GM19328 (cell line): ENCODE data around the gene SCAND1.
A peak's percentile ranks its signal among the peaks of the same experiment; 100 is the strongest.
"Not testable (repeated sequence)": the region's sequence is repeated elsewhere in the genome, so short reads cannot be mapped to it uniquely, and the experiment has no call there.

Source experiments
- ATAC-seq: cut with Tn5 transposase; IDR thresholded peaks from one replicate; pipeline ENCODE4 v1.9.1; 2021; ENCODE audit warnings: mild to moderate bottlenecking, moderate library complexity; ENCODE audit not compliant: unreplicated experiment

Gene SCAND1

DNA sequence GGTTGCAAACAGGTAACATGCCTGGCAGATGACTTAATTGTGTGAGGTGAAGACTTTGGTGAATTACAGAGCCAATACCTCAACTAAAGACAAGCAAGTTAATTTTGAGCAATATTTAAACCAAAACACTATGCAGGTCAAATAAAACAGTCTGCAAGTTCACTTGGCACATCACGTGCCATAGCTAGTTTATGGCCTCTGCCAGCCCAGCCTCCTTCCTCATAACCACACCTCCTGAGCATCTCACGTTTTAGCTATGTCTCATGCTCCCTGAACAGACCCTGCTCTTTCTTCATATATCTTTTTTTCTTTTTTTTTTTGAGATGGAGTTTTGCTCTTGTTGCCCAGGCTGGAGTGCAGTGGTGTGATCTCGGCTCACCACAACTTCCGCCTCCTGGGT is 9.6 kb upstream of the SCAND1 start:
- ATAC-seq: no peak

DNA sequence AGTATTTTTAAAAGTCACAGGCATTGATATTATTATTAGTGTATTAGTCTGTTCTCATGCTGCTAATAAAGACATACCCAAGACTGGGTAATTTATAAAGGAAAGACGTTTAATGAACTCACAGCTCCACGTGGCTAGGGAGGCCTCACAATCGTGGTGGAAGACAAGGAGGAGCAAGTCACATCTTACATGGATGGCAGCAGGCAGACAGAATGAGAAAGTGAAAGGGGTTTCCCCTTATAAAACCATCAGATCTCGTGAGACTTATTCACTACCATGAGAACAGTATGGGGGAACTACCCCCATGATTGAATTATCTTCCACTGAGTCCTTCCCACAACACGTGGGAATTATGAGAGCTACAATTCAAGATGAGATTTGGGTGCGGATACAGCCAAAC is 5.0 kb upstream of the SCAND1 start:
- not testable (repeated sequence) for ATAC-seq

DNA sequence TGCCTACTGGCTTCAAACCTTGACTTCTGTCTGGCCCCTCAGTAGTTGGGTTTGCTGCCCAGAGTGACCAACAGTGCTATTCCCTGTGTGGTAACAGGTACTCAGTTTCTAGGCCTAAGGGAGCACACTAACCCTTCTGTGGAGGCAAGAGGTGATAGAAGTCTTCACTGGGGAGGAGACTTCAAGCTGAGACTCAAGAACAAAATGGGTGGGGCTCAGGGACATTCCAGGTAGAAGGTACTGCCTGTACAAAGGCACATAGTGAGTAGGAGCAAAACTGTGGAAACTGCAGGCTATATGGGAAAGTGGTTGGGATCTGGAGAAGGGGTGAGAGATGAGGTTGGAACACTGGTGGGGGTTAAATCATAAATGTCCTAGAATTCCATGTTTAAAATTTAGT is 2.3 kb upstream of the SCAND1 start:
- ATAC-seq: no peak

DNA sequence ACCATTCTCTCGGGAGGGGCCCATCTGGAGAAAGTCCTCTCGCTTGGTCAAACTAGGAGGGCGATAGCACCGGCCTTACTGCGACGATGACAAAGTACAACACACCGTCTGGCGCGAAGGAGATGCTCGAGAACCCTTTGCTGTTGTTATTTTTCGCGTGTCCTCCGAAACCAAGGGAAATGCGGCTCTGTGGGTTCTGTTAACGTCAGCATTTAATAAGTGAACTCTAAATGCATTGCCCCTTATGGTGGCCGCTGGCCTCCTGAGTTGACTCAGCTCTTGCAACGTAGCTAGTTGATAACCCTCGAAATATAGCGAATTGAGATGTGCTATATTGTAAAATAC is 577 bp upstream of the SCAND1 start:
- ATAC-seq: no peak

DNA sequence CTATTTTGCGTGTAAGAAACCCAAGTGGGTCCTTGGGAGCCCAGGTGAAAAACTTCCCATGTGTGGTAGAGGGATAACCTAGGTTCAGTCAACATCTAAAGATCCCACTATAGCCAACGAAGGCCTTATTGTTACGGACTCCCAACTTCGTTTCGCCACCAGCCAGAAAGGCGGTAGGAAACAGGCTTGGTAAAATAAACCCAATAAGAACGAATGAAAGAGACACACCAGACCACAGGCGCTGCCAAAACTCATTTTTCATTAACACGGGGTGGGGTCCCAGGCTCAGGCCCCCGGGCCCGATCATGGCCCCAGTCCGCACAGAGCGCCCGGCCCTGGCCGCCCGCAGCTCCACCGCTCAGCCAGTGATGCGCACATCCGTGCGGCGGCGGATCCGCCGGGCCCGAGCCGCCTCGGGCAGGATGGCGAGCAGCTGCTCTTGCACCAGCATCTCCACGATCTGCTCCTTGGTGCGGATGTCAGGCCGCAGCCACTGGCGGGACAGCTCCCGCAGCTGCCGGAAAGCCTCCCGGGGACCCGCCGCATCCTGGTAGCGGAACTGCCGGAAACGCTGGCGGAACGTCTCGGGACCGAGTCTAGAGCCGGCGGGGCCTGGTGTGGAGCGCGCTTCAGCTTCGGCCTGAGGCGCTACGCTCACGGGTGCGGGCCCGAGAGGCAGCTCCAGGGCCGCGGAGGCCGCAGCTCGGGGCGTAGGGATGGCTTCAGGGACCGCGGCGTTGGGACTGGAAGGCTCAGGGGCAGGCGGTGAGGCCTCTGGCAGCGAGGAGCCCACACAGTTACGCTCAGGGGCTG is 709 bp downstream of the SCAND1 start:
- peak; percentile 17 for ATAC-seq

DNA sequence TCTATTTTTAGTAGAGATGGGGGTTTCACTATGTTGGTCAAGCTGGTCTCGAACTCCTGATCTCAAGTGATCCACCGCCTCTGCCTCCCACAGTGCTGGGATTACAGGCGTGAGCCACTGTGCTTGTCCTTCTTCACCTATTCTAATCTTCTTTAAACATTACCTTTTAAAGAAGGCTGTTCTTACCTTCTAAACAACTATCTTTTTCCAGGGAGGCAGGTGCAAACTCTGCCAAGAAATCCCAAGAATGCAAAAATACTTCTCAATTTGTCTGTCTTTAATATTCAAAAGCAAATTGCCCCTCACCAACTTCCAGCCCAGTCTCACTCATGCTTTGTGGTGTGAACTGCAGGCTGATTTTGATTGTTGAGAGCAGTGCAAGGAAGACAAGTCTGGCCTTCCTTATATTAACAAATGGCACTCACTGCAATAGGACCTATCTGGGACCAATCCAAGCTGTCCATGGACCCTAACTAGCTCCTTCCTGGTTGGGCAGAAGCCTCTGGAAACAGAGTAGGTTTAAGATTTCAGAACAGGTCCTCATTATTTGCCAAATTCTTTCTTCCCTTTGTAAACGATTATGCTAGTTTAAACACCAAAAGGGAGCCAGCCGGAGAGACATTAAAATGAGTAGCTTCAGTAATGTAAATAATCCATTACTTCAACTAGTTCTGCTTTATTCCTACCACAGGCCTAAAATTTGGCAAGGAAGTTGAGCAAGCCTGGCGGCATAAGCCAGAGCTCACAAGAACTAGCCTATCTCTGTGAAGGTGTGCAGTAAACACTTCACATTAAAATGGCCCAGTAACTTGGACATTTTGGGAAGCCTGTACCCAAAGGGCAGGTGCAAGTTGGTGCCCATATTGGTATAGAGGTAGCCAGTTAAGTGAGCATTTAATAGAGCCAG is 1.6 kb downstream of the SCAND1 start:
- no peak for ATAC-seq

DNA sequence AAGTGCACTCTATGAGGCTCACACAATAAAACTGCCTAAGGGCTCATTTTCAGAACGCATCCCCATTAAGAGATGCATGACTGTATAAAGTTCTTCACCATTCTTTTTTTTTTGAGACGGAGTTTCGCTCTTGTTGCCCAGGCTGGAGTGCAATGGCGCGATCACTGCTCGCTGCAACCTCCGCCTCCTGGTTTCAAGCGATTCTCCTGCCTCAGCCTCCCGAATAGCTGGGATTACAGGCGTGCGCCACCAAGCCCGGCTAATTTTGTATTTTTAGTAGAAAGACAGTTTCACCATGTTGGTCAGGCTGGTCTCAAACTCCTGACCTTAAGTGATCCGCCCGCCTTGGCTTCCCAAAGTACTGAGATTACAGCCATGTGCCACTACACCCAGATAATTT is 2.2 kb downstream of the SCAND1 start:
- not testable (repeated sequence) for ATAC-seq

DNA sequence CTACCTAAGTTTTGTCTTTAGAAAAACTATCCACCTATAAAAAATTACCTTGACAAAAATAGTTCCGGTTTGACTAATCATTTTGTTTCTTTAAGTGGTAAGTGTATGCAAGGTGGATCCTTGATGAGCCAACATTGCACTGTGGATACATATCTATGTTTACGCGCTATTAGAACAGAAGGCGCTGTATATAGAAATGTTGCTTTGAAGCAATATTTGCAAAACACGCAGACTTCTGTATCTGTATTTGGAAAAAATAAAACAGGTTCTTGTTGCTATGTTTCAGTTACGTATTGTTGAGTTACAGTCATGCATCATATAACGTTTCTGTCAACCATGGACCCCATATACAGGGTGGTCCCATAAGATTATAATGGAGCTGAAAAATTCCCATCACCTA is 4.2 kb downstream of the SCAND1 start:
- ATAC-seq: no peak

DNA sequence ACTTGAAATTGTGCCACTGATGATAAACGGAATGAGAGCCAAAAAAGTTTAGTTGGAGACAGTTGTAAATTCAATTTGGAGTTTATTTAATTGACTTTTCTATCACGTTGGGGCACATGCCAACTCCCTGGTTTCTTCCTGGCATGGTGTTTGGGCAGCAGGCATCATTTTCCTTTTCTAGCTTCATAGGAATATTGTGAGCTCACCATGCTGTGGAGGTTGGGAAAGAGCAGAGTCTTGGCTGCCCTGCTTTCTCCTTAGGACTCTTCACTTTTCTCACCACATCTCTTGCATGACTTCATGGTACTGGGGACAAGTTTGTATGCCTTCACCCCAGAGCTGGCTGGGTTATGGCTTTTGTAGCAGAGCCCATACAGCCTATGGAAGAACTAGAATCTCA is 6.4 kb downstream of the SCAND1 start:
- ATAC-seq: no peak

DNA sequence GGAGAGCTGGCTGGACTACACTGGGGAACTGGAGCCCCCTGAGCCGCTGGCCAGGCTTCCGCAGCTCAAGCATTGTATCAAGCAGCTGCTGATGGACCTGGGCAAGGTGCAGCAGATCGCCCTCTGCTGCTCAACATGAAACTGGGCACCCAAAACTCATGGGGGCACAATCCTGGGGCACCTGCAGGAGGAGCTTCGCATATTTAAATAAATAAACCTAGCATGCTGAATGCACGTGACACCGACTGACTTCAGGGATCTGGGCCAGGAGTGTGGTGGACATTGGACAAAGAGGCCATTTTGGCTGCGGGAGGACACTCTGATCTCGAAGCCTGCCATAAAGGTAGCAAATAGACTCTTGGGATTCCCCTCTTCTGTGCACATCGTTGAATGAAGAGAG is 6.8 kb downstream of the SCAND1 start:
- no peak for ATAC-seq

DNA sequence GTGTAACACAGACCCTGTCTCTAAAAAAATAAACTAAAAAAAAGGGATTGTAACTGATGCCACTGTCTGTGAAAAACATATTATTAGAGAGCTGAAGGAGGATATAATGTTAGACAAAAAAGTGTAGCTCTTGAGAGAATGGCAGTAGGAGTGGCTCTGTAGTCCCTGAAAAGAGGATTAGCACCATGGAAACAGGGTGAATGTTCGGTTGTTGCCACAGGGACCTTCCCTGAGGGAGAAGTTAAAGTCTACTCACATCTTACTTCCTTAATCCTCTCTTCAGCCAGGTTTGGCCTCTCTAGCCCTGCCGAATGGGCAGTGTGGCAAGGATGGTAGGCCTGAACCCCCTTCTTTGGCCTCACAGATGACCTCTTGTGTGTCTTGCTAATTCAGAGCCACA is 12.1 kb downstream of the SCAND1 start:
- no peak for ATAC-seq

DNA sequence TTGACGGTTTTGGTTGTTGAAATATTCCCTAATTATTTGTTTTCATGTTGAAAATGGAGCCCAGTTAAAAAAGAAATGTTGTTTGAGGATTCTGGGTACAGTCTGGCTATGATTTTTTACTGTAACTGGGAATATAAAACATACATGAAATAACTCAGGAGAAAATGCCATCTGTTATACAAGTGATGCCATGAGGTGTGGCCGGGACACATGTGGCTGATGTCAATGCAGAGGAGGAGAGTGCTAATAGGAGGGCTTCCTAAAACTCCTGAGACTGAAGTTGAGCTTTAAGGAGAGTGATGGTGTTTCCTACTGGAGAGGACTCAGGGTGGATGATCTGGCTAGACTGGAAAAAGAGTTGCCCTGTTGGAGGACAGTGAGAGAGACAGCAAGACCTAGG is 12.7 kb downstream of the SCAND1 start:
- no peak for ATAC-seq

DNA sequence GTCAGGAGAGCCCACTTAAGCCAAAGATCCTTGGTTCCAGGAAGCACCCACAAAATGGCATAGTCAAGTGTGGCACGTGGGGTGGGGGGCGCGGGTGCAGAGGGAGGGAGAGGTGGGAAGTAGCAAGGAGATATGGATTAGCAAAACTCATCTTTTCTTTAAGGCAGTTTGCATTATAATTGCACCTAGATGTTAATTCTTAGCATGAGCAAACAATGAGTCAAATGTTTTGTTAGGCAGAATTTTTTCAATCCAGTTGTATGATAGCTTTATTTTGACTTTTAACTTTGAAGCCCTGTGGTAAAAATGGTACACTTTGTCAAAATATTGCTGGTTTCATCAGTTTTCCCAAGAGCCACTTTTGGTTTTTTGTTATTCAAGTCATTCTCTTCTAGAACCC is 15.0 kb downstream of the SCAND1 start:
- no peak for ATAC-seq

DNA sequence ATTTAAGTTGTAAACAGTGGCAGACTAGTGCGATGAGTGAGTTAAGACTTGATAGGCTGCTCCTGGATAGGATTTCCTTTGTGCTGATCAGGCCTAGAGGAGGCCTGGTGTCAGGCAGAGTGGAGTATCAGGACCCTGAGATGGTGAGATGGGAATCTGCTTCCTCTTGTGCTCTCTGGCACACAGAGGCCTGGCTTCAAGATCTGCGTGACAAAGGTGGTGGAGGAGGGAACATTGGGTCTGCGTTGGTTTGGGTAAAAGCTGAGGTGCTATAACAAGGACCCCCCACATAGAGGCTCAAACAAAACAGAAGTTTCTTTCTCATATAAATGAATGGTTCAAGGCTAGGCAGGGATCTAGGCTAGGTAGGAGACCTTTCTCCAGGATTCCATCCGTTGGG is 20.3 kb downstream of the SCAND1 start:
- ATAC-seq: no peak

DNA sequence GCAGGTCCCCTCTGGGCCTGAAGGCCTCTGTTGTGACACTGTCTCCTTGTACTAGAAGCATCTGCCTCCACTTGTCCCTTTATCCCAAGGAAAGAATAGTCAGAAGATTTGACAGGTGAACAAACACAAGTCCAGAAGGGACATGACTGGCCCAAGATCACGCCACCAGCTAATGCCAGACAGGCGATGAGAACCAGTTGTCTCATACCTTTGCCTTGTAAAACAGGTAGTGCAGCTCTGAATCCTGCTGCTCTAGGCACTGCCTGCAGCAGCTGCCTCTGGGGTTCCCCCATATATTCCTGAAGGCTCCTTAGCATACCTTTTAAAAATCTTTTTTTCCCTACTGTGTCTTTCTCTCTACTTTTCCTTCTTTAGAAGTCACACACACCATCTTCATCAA is 25.0 kb downstream of the SCAND1 start:
- ATAC-seq: no peak

DNA sequence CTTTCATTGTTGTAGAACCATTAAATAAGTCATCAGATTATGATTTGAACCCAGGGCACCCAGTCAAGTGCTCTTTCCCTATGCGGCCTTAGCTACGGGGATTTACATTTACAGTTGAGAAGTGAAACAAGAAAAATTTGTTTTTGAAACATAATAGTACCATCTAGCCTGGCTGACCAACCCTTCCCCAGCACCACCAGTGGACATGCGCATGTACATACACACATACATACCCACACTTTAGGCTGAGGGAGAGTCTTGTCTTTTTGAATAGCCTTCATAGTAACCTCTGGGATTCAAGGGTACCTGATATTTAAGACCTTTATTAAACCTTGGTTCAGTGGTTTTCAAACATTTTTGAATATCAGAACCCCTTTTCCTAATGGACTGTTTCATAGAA is 33.8 kb downstream of the SCAND1 start:
- ATAC-seq: no peak

DNA sequence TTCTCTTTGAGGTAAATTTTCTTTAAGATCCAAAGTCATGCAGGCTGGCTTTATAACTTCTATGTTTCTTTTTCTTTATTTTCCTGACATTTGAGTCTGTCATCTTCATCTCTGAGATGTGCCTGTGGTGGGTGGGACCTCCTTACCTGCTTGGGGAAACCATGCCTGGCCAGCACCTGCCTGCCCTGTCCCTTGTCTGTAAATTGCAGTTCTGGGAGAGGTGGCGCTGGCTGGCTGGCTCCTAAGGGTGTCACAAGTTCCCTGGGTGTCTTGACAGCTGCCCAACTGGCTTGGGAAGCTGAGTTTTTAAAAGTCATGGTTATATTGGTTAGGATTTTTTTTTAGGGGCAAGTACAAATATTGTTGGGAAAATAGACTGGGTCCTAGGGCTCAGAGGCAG is 36.3 kb downstream of the SCAND1 start:
- no peak for ATAC-seq

DNA sequence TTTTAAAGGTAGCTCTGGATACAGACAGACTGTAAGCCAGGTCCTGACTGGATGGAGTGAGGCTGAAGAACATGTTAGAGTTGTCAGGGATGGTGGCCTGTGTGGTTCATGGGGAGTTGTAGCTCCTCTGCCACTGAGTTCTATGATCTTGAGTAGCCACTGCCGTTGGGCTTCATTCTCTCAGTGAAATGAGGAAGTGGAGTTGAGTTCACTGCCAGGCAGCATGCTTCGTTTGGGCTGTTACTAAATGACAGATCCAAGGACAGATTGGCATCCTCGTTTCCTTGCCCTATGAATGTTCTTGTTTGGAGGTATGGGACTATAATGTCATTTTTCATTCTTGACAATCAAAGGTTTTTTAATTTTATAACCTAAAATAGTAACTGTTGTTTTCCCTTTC is 37.2 kb downstream of the SCAND1 start:
- ATAC-seq: no peak

DNA sequence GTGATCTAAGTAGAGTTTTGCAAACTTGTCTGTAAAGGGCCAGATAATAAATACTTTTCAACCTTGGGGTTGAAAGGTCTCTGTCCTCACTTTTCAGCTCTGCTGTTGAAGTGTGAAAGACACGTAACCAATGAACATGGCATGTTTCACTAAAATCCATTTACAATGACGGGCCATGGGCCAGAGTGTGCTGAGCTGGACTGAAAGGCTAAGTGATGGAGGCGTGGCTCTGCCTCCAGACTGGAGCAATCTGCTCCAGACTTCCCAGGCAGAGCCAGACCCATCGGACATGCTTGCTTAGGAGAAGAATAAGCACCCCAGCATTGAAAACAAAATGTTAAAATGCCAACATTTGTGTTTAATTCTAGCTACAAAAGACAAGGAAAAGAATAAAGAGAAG is 41.4 kb downstream of the SCAND1 start:
- no peak for ATAC-seq

DNA sequence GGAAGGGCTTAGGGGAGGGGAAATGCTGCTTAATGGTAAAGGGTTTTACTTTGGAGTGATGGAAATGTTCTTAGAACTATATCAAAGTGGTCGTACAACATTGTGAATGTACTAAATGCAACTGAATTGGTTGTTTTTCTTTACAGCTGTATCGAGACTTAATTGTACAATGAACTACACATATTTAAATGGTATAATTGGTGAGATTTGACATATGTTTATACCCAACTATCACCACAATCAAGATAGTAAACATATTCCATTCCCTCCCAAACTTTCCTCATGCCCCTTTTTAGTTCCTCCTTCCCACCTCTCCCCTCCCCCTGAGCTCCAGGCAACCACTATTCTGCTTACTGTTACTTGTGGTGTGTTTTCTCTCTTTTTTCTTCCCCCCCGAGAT is 44.0 kb downstream of the SCAND1 start:
- ATAC-seq: no peak

DNA sequence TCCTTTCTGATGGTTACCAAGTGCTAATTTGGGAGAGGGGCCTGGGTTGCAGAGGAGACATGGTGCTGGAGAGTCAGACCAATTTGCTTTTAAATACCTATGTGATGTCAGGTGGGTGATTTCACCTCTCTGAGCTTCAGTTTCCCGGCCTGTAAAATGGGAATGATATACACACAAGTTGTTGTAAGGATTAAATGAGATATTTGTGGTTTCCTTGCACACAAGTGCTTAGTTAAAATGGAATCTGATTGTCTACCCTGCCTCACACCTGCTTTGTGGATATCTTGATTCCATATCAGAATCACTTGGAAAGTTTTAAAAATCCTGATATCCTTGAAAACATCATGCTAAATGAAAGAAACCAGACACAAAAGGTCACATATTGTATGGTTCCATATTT is 44.5 kb downstream of the SCAND1 start:
- no peak for ATAC-seq

DNA sequence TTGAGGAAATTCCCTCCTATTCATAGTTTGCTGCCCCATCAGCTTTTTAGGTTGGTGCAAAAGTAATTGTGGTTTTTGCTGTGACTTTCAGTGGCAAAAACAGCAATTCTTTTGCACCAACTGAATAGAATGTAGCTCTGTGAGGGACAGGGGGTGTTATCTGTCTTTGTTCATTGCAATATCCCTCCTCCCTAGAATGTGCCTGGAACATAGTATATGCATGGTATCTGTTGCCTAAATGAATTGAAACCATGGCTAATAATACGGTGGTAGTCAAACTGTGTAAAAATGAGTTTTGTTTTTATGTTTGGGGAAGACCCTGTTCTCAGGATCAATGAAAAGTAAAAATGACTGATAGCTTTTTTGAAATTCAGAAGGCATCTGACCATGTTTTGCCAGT is 45.1 kb downstream of the SCAND1 start:
- ATAC-seq: no peak
